ENCODE data around the gene MED12L.
A peak's percentile ranks its signal among the peaks of the same experiment; 100 is the strongest.

Gene MED12L

GRCh38 chr3:151133917-151134450 is 48.5 kb downstream of the MED12L start:
- no peak for DNase-seq (ENCODE audit: low spot score)

GRCh38 chr3:151135541-151136337 is 50.3 kb downstream of the MED12L start:
- DNase-seq (ENCODE audit: low spot score), result no peak

GRCh38 chr3:151142929-151143328 is 57.5 kb downstream of the MED12L start:
- no peak for DNase-seq (ENCODE audit: low spot score)

GRCh38 chr3:151144016-151144415 is 58.6 kb downstream of the MED12L start:
- no peak for DNase-seq (ENCODE audit: low spot score)

- DNase-seq (ENCODE audit: low spot score), result no peak
Observed at GRCh38 chr3:151144760-151145159, 59.3 kb downstream of the MED12L start.

GRCh38 chr3:151145713-151146070 is 60.2 kb downstream of the MED12L start:
- DNase-seq (ENCODE audit: low spot score), result no peak

GRCh38 chr3:151146071-151146730 is 60.7 kb downstream of the MED12L start:
- peak; percentile 89 for DNase-seq (ENCODE audit: low spot score)

GRCh38 chr3:151146731-151147091 is 61.2 kb downstream of the MED12L start:
- no peak for DNase-seq (ENCODE audit: low spot score)

GRCh38 chr3:151147299-151147698 is 61.8 kb downstream of the MED12L start:
- no peak for DNase-seq (ENCODE audit: low spot score)

GRCh38 chr3:151152455-151153079 is 67.1 kb downstream of the MED12L start:
- no peak for DNase-seq (ENCODE audit: low spot score)

- no peak for DNase-seq (ENCODE audit: low spot score)
Observed at GRCh38 chr3:151154566-151154965, 69.1 kb downstream of the MED12L start.

- DNase-seq (ENCODE audit: low spot score), result no peak
Observed at GRCh38 chr3:151155409-151156128, 70.1 kb downstream of the MED12L start.

GRCh38 chr3:151156618-151157216 is 71.3 kb downstream of the MED12L start:
- peak; percentile 46 for DNase-seq (ENCODE audit: low spot score)

GRCh38 chr3:151159806-151160205 is 74.3 kb downstream of the MED12L start:
- no peak for DNase-seq (ENCODE audit: low spot score)

- DNase-seq (ENCODE audit: low spot score), result no peak
Observed at GRCh38 chr3:151165226-151165625, 79.8 kb downstream of the MED12L start.

- DNase-seq (ENCODE audit: low spot score), result no peak
Observed at GRCh38 chr3:151166161-151166560, 80.7 kb downstream of the MED12L start.

GRCh38 chr3:151168269-151169094 is 83.0 kb downstream of the MED12L start:
- peak; percentile 78 for DNase-seq (ENCODE audit: low spot score)

GRCh38 chr3:151169262-151169947 is 83.9 kb downstream of the MED12L start:
- DNase-seq (ENCODE audit: low spot score), result peak; percentile 25

GRCh38 chr3:151169948-151170679 is 84.7 kb downstream of the MED12L start:
- DNase-seq (ENCODE audit: low spot score), result peak; percentile 72
